H1 (cell line): ENCODE data around the gene TASP1. TPM values are rescaled to one million over a fixed set of nuclear protein-coding genes. Genes with fewer than 3 reads are reported as not detected.

Experiments
- CTCF ChIA-PET: fragments of 300-600 bp; sonication (Branson Sonifier 250); formaldehyde crosslinking; loops from one replicate; lab custom pipeline; 2021; ENCODE audit not compliant: partially characterized antibody; lab: Charles Lee
- POLR2A ChIA-PET: fragments of 300-600 bp; sonication (Branson Sonifier 250); formaldehyde crosslinking; loops from one replicate; lab custom pipeline; 2021; ENCODE audit warnings: inconsistent platforms; ENCODE audit not compliant: partially characterized antibody; lab: Charles Lee
- DNase-seq, 2 experiments: peaks; one replicate each; pipeline versions ENCODE4 v3.0.0 to v3.0.0-alpha.2; 2010 to 2022; ENCODE audit warnings: low spot score in 2 of 2, low read depth in 1 of 2, mixed read lengths in 1 of 2
- FAIRE-seq: peaks from 2 replicates; lab custom pipeline; 2011; peaks lifted over from hg19 to GRCh38; lab: Jason Lieb, UNC
- H2AFZ ChIP-seq: 2 replicates; pipeline ENCODE4 v1.8.1; 2012; ENCODE audit warnings: low read length, inconsistent platforms
- H2AK5ac ChIP-seq: 2 replicates; pipeline ENCODE4 v1.6.1; 2013; ENCODE audit warnings: low read depth, low read length
- H2BK120ac ChIP-seq: replicated peaks from 2 replicates; pipeline ENCODE3; 2013; ENCODE audit warnings: low read depth, low read length, inconsistent platforms
- H2BK12ac ChIP-seq: 2 replicates; pipeline ENCODE4 v1.6.1; 2013; ENCODE audit warnings: low read depth, low read length
- H2BK15ac ChIP-seq: 2 replicates; pipeline ENCODE4 v1.6.1; 2013; ENCODE audit warnings: low read length
- H2BK20ac ChIP-seq: 2 replicates; pipeline ENCODE4 v1.6.1; 2013; ENCODE audit warnings: low read length
- H2BK5ac ChIP-seq: 2 replicates; pipeline ENCODE4 v1.6.1; 2013; ENCODE audit warnings: low read depth, low read length
- H3K14ac ChIP-seq: 2 replicates; pipeline ENCODE4 v1.6.1; 2013; ENCODE audit warnings: inconsistent platforms; ENCODE audit not compliant: insufficient read length
- H3K18ac ChIP-seq: 2 replicates; pipeline ENCODE4 v1.6.1; 2013; ENCODE audit warnings: low read length; ENCODE audit errors: extremely low read depth
- H3K23ac ChIP-seq: 2 replicates; pipeline ENCODE4 v1.6.1; 2013; ENCODE audit warnings: inconsistent platforms; ENCODE audit not compliant: insufficient read length
- H3K23me2 ChIP-seq: 2 replicates; pipeline ENCODE4 v1.6.1; 2013; ENCODE audit warnings: low read depth, low read length
- H3K27ac ChIP-seq: 2 replicates; pipeline ENCODE4 v1.6.1; 2011; ENCODE audit warnings: low read depth, low read length, inconsistent platforms
- H3K27me3 ChIP-seq, 4 experiments: replicated peaks in 1 of 4; 1 replicate in 1 of 4; 2 replicates in 3 of 4; pipeline versions ENCODE4 v1.6.1 to v1.8.1; 2011 to 2013; ENCODE audit warnings: low read length in 3 of 4, mild to moderate bottlenecking in 3 of 4, inconsistent platforms in 2 of 4, mixed read lengths in 2 of 4, moderate library complexity in 1 of 4; ENCODE audit not compliant: control insufficient read depth in 3 of 4, insufficient read depth in 3 of 4; ENCODE audit errors: extremely low read depth in 1 of 4
- H3K36me3 ChIP-seq, 4 experiments: 2 replicates each; pipeline versions ENCODE4 v1.6.1 to v1.8.1; 2011 to 2013; ENCODE audit warnings: mild to moderate bottlenecking in 4 of 4, low read length in 3 of 4, moderate library complexity in 2 of 4, control low read depth in 1 of 4, inconsistent platforms in 1 of 4; ENCODE audit not compliant: insufficient read depth in 4 of 4, control insufficient read depth in 2 of 4
- H3K4ac ChIP-seq: replicated peaks from 2 replicates; pipeline ENCODE3; 2013; ENCODE audit warnings: low read length, low read depth, mixed read lengths, inconsistent platforms; ENCODE audit not compliant: insufficient read length
- H3K4me1 ChIP-seq, 4 experiments: replicated peaks in 1 of 4; 1 replicate in 1 of 4; 2 replicates in 3 of 4; pipeline versions ENCODE4 v1.6.1 to v1.8.1; 2011 to 2013; ENCODE audit warnings: low read length in 3 of 4, inconsistent platforms in 2 of 4, mixed read lengths in 1 of 4; ENCODE audit not compliant: insufficient read depth in 4 of 4, control insufficient read depth in 3 of 4
- H3K4me2 ChIP-seq, 2 experiments: 2 replicates each; pipeline versions ENCODE4 v1.6.1 to v1.8.1; 2011 to 2013; ENCODE audit warnings: low read depth in 2 of 2, low read length in 2 of 2, control low read depth in 1 of 2, inconsistent platforms in 1 of 2, mild to moderate bottlenecking in 1 of 2; ENCODE audit not compliant: insufficient read depth in 1 of 2
- H3K4me3 ChIP-seq, 4 experiments: fragments of 200-600, 300-600 bp in 1 of 4; sonication (generic), shearing (Covaris generic), sonication (Bioruptor Twin) in 1 of 4; 2 replicates each; pipeline versions ENCODE4 v1.5.1 to v1.8.1; 2011 to 2016; ENCODE audit warnings: low read length in 4 of 4, low read depth in 3 of 4, control low read depth in 2 of 4, inconsistent platforms in 2 of 4, mild to moderate bottlenecking in 2 of 4, mixed read lengths in 1 of 4, moderate library complexity in 1 of 4; ENCODE audit not compliant: insufficient read depth in 2 of 4; ENCODE audit errors: extremely low read depth in 1 of 4
- H3K56ac ChIP-seq: replicated peaks from 2 replicates; pipeline ENCODE3; 2013; ENCODE audit warnings: low read depth, mild to moderate bottlenecking, mixed read lengths, low read length, inconsistent platforms; ENCODE audit not compliant: insufficient read length
- H3K79me1 ChIP-seq: 2 replicates; pipeline ENCODE4 v1.6.1; 2013; ENCODE audit warnings: low read depth, low read length, control low read depth
- H3K79me2 ChIP-seq, 2 experiments: 2 replicates each; pipeline versions ENCODE4 v1.6.1 to v1.8.1; 2012 to 2013; ENCODE audit warnings: low read length in 2 of 2, mild to moderate bottlenecking in 2 of 2, inconsistent platforms in 1 of 2; ENCODE audit not compliant: insufficient read depth in 2 of 2, control insufficient read depth in 1 of 2
- H3K9ac ChIP-seq, 4 experiments: replicated peaks in 1 of 4; 1 replicate in 1 of 4; 2 replicates in 3 of 4; pipeline versions ENCODE4 v1.6.1 to v1.8.1; 2011 to 2013; ENCODE audit warnings: low read depth in 3 of 4, low read length in 3 of 4, control low read depth in 2 of 4, mild to moderate bottlenecking in 2 of 4, moderate library complexity in 2 of 4, inconsistent platforms in 1 of 4; ENCODE audit errors: extremely low read depth in 1 of 4
- H3K9me3 ChIP-seq, 2 experiments: 2 replicates each; pipeline versions ENCODE4 v1.6.1 to v1.8.1; 2012 to 2013; ENCODE audit warnings: mild to moderate bottlenecking in 2 of 2, moderate library complexity in 2 of 2, control low read depth in 1 of 2, inconsistent platforms in 1 of 2, low read depth in 1 of 2, low read length in 1 of 2, mixed read lengths in 1 of 2; ENCODE audit not compliant: insufficient read depth in 2 of 2
- H4K20me1 ChIP-seq, 2 experiments: replicated peaks in 1 of 2; 2 replicates each; pipeline versions ENCODE3 to v1.8.1; 2011 to 2013; ENCODE audit warnings: inconsistent platforms in 2 of 2, low read length in 2 of 2, mild to moderate bottlenecking in 1 of 2; ENCODE audit not compliant: insufficient read depth in 2 of 2, control insufficient read depth in 1 of 2
- H4K5ac ChIP-seq: 2 replicates; pipeline ENCODE4 v1.6.1; 2013; ENCODE audit warnings: low read length, low read depth, mixed read lengths, inconsistent platforms; ENCODE audit not compliant: insufficient read length
- H4K8ac ChIP-seq: 2 replicates; pipeline ENCODE4 v1.8.0; 2013; ENCODE audit warnings: mild to moderate bottlenecking, moderate library complexity, low read length, inconsistent platforms; ENCODE audit not compliant: insufficient read depth; ENCODE audit errors: extremely low read depth
- H4K91ac ChIP-seq: replicated peaks from 2 replicates; pipeline ENCODE3; 2013; ENCODE audit warnings: low read length, mixed read lengths, inconsistent platforms; ENCODE audit not compliant: insufficient read length
- WGBS, 2 experiments: shearing (Covaris generic) in 1 of 2; methylation state at CpG; one replicate each; pipeline versions ENCODE4 v1.1.6 to v1.1.7; 2013 to 2015; ENCODE audit warnings: low lambda C conversion rate in 2 of 2, mixed read lengths in 2 of 2, inconsistent platforms in 1 of 2, low coverage in 1 of 2, missing lambda C conversion rate in 1 of 2; ENCODE audit not compliant: insufficient replicate concordance in 2 of 2, insufficient coverage in 1 of 2, insufficient read length in 1 of 2; ENCODE audit errors: extremely low coverage in 1 of 2, missing lambda C conversion rate in 1 of 2; 5-methylcytosine and 5-hydroxymethylcytosine counted together
- polyA plus RNA-seq, 7 experiments: library from polyadenylated mRNA; depleted of rRNA in 3 of 7; stranded (reverse) in 5 of 7; unstranded in 2 of 7; fragments of >200 nt in 5 of 7; fragments of 200-250 nt in 2 of 7; gene quantifications; 1 replicate in 5 of 7; 2 replicates in 1 of 7; 4 replicates in 1 of 7; pipeline versions ENCODE4 v1.2.1 to v1.2.3, GENCODE V29; 2011 to 2013; ENCODE audit warnings: missing spikeins in 2 of 7, mixed read lengths in 2 of 7
- total RNA-seq: library from RNA; stranded (reverse); fragmentation: NEBNext Ultra II Directional; extraction: Animal tissue kit (Norgen Biotek cat#: 25700); gene quantifications from 2 replicates; pipeline ENCODE4 v1.2.1, GENCODE V29; 2021

Gene TASP1
- total and polyA plus RNA-seq, 2 of the 8 experiments (the other 6 are each of a cell fraction or from before 2014, with no cell fraction given), result 4.5 to 10.9 TPM

DNA sequence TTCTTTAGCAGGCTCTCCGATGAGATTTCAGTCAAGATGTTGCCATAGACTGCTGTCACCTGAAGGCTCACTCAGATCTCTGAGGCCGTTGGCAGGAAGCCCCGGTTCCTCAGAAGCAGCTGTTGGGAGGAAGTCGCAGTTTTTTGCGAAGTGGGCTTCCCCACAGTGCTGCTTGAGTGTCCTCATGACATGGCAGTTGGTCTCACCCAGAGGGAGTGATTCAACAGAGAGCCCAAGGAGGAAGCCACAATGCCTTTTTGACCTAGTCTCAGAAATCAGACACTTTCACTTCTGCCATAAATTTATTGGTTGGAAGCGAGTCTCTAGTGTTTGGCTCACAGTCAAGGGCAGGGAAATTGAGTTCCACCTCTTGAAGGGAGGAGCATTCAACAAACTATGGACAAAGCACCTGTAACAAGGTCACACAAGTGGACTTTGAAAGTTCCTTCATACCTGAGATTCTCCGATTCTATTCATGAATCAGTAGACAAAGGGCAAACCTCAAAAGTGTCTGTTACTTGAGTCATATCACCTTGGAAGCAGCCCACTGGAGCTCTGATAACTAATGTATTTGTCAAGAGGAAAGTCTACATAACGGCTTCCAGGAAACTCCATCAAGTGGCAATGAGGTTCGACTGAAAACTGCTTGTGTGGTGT lies 208.3 kb downstream of the TASP1 start:
- Histone ChIP-seq H2BK5ac (no peak overlapping the region; the same call in 1 of the 2 replicates), H4K91ac (no peak overlapping the region), H3K4me2 (no peak overlapping the region), H3K23ac (no peak overlapping the region), H4K8ac (no peak overlapping the region), H3K4ac (no peak overlapping the region), H3K36me3 (no peaks in the 10 kb centered on the region), H4K20me1 (no peaks in the 10 kb centered on the region), H3K79me1 (no peaks in the 10 kb centered on the region), H3K23me2 (no peaks in the 10 kb centered on the region), H3K27ac (no peak overlapping the region), H2BK20ac (no peak overlapping the region), H2BK15ac (no peak overlapping the region), H2AK5ac (no peak overlapping the region), H3K56ac (no peak overlapping the region), H2AFZ (no peak overlapping the region), H4K5ac (no peak overlapping the region), H3K4me1 (peaks cover 0 to 3% (median 1%) of the 10 kb centered on the region in 4 experiments; a peak in 3 of 7 replicates), H3K9me3 (no peaks in the 10 kb centered on the region), H3K18ac (no peak overlapping the region), H3K79me2 (no peaks in the 10 kb centered on the region), H2BK12ac (no peak overlapping the region), H3K4me3 (no peak overlapping the region), H3K9ac (no peak overlapping the region), H3K27me3 (peaks cover 0 to 1% (median 0%) of the 10 kb centered on the region in 4 experiments; a peak in 1 of 7 replicates), H2BK120ac (no peak overlapping the region), H3K14ac (no peak overlapping the region)
- POLR2A ChIA-PET, result interaction anchor here (0.7 kb wide), 1 partner anchor 15 kb away, joined by 3 read pairs; no protein-coding TSS in a partner anchor
- FAIRE-seq (no peak), DNase-seq (no peak)
- 92% methylated on average over 9 of the region's 9 CpGs; no CpG with 5 or more reads in 1 of the 2 experiments for WGBS, 2 experiments
- CTCF ChIA-PET, result interaction anchor here (0.6 kb wide), 1 partner anchor 640 kb away, joined by 3 read pairs; no protein-coding TSS in a partner anchor
